Brain microvascular endothelial cell (primary cell): ENCODE results near the gene IL1A.

Experiments
- DNase-seq: peaks from one replicate; pipeline ENCODE4 v3.0.0-alpha.2; 2020
- H3K27ac ChIP-seq: fragments of 250-450 bp; sonication (Bioruptor Pico); 2 replicates; pipeline ENCODE4 v1.5.1; 2020; ENCODE audit warnings: mild to moderate bottlenecking, moderate library complexity
- H3K27me3 ChIP-seq: fragments of 250-450 bp; sonication (Bioruptor Pico); replicated peaks from 2 replicates; pipeline ENCODE4 v1.5.1; 2020; ENCODE audit warnings: mild to moderate bottlenecking
- H3K36me3 ChIP-seq: fragments of 250-450 bp; sonication (Bioruptor Pico); replicated peaks from 2 replicates; pipeline ENCODE4 v1.5.1; 2020; ENCODE audit warnings: mild to moderate bottlenecking
- H3K4me3 ChIP-seq: 2 replicates; pipeline ENCODE4 v1.5.1; 2011; ENCODE audit warnings: low read depth, mild to moderate bottlenecking, control low read depth, low read length, moderate library complexity
- CTCF ChIP-seq: IDR thresholded peaks from 2 replicates; pipeline ENCODE4 v1.5.1; 2011; ENCODE audit warnings: low read depth, mild to moderate bottlenecking, moderate library complexity, low read length, control low read depth, inconsistent platforms; ENCODE audit errors: missing control alignments
- in situ Hi-C: cut with HindIII; loops from 2 replicates; pipeline ENCODE4 v1.10.0; 2017; ENCODE audit warnings: low sequenced_read_pairs, low pct_ligation_motif_present

IL1A gene

DNA sequence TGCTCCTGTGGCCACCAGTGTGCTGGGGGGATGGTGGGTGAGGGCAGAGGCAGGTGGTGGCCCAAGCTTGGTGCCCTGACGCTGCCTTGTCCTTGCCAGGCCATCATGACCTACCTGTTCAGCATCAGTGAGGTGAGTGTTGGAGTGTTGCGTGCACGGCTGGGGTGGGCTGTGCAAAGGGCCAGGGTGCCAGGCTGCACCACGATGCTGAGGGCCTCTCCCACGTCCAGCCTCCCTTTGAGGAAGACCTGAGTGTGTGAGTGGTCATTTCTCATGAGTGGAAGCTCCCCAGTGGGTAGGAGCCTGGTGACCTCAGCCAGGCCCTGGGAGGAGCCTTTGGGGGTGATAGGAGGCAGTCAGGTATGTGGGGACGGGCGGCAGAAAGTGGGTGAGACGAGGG is 60.3 kb downstream of the IL1A start:
- DNase-seq: no peak
- no peak for TF ChIP-seq CTCF
- no peaks in the 10 kb centered on the region for H3K27me3 ChIP-seq
- no peak overlapping the region for H3K4me3 ChIP-seq
- H3K27ac ChIP-seq: no peak overlapping the region
- in situ Hi-C loops: no loop called here
- no peaks in the 10 kb centered on the region for H3K36me3 ChIP-seq
